ENCODE data around the gene LIPG. TPM values are rescaled to one million over a fixed set of nuclear protein-coding genes. Genes with fewer than 3 reads are reported as not detected.

LIPG gene
- total RNA-seq, 4 donors from 2014 or later = 0.12 to 13.9 (median 2.1) TPM

DNA sequence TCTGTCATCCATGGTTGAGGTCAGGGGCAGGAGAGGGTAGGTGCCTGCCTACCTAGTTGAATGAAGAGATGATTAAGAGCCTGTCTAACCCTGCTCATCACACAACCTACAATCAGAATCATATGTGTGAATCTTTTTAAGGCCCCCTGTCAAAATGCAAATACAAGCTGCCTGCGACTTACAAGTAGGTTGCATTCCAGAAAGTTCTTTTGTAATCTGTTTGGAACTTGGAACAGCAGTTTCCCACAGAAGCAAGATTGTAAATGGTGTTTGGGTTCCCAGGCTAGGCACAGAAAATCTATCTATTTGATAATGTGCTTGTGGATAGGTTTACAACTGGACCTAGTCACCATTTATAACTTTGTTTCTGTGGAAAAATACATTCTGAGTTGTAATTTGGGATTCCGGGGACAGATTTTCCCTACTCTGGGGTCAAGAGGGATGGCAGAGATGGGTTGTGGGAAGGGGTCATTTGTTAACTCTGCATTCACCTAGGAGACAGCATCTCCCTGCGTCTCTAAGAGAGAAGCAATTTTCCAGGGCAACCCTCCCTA lies 4.4 kb downstream of the LIPG start:
- H3K36me3 ChIP-seq = no peaks in the 10 kb centered on the region
- intact Hi-C loops (cut with DNase I) = loop anchor here (10.0 kb wide), 1 partner anchor 199 kb away; no protein-coding TSS in a partner anchor
- no peak overlapping the region for H3K27ac ChIP-seq
- peaks cover 15 to 34% (median 18%) of the 10 kb centered on the region in 3 donors for H3K4me1 ChIP-seq
- peaks cover under 1 to 57% (median 4%) of the 10 kb centered on the region in 4 donors for H3K27me3 ChIP-seq
- DNase-seq = no peak
- no peaks in the 10 kb centered on the region for H3K9me3 ChIP-seq
- WGBS, 2 donors = 86% methylated on average over 3 of the region's 3 CpGs
- no peak for TF ChIP-seq POLR2A (IDR thresholded peaks at IDR 0.05)
- TF ChIP-seq, protein P1, sequence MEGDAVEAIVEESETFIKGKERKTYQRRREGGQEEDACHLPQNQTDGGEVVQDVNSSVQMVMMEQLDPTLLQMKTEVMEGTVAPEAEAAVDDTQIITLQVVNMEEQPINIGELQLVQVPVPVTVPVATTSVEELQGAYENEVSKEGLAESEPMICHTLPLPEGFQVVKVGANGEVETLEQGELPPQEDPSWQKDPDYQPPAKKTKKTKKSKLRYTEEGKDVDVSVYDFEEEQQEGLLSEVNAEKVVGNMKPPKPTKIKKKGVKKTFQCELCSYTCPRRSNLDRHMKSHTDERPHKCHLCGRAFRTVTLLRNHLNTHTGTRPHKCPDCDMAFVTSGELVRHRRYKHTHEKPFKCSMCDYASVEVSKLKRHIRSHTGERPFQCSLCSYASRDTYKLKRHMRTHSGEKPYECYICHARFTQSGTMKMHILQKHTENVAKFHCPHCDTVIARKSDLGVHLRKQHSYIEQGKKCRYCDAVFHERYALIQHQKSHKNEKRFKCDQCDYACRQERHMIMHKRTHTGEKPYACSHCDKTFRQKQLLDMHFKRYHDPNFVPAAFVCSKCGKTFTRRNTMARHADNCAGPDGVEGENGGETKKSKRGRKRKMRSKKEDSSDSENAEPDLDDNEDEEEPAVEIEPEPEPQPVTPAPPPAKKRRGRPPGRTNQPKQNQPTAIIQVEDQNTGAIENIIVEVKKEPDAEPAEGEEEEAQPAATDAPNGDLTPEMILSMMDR (IDR thresholded peaks at IDR 0.05) = no peak
- H3K4me3 ChIP-seq = no peak overlapping the region

DNA sequence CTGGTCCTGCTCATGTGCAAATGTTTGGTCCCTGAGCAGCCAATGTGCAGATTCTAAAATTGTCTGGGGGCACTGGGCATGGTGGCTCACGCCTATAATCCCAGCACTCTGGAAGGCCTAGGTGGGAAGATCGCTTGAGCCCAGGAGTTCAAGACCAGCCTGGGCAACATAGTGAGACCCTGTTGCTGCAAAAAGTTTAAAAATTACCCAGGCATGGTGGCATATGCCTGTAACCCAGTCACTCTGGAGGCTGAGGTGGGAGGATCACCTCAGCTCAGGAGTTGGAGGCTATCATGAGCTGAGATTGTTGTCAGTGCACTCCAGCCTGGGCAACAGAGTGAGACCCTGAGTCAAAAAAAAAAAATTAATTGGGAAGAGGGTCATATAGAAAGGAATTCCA lies 5.1 kb downstream of the LIPG start:
- TF ChIP-seq, protein P1 (IDR thresholded peaks at IDR 0.05) = no peak
- no peak for TF ChIP-seq POLR2A (IDR thresholded peaks at IDR 0.05)
- Histone ChIP-seq H3K36me3 (no peaks in the 10 kb centered on the region), H3K27me3 (peaks cover 0 to 50% (median 3%) of the 10 kb centered on the region in 4 donors), H3K9me3 (no peaks in the 10 kb centered on the region), H3K4me1 (peaks cover 8 to 27% (median 13%) of the 10 kb centered on the region in 3 donors), H3K4me3 (no peak overlapping the region), H3K27ac (no peak overlapping the region)
- no peak for DNase-seq
- intact Hi-C loops (cut with DNase I) = loop anchor here (10.0 kb wide), 1 partner anchor 198 kb away; no protein-coding TSS in a partner anchor
- 82 to 100% methylated on average over 1 to 2 of the region's 2 CpGs for WGBS, 2 donors

DNA sequence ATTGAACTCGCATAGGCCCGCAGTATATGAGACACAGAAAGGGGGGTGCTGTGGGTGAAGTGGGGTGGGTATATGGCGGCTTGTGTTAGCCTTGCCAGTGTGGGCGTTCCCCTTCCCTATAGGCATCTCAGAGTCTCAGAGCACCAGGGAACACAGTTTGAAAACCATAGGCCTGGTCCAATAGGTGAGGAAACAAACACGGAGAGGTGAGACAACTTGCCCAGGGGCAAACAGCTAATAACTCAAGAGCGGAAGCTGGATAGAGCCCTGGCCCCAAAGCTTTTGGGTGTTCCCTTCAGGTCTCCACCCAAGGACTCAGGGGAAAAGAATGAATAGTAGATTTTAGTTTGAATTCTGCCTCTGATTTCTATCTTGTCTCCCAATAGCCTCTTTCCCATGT lies 7.9 kb downstream of the LIPG start:
- Histone ChIP-seq H3K4me1 (peaks cover 0 to 11% (median 0%) of the 10 kb centered on the region in 3 donors), H3K27ac (no peak overlapping the region), H3K36me3 (no peaks in the 10 kb centered on the region), H3K27me3 (peaks cover 0 to 23% (median 0%) of the 10 kb centered on the region in 4 donors), H3K9me3 (no peaks in the 10 kb centered on the region), H3K4me3 (no peak overlapping the region)
- no peak for TF ChIP-seq POLR2A (IDR thresholded peaks at IDR 0.05)
- TF ChIP-seq, protein P1 (IDR thresholded peaks at IDR 0.05) = no peak
- no peak for DNase-seq
- 42 to 51% methylated on average over 6 of the region's 6 CpGs for WGBS, 2 donors
- intact Hi-C loops (cut with DNase I) = loop anchor here (10.0 kb wide), 1 partner anchor 195 kb away; no protein-coding TSS in a partner anchor

DNA sequence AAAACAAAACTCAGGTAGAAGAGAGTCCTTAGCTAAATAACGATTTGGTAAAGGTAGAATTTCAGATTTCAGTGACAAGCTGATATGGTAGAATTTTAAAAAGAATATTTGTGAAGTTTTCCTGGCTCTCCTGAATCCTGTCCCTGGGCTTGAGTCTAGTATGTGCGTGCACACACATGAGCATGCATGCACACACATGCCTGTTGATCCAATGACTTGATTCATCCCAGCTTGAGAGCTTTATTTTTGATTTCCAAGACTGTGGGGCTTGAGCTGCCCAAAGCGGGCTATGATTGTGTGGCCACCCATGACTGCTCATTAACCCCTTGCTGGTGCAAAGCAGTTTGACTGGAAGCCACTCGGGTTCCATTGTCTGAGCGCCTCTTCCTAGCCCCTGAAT lies 9.0 kb downstream of the LIPG start:
- Histone ChIP-seq H3K27ac (no peak overlapping the region), H3K9me3 (no peaks in the 10 kb centered on the region), H3K27me3 (peaks cover 0 to 12% (median 0%) of the 10 kb centered on the region in 4 donors), H3K4me1 (peaks cover 0 to 11% (median 0%) of the 10 kb centered on the region in 3 donors), H3K36me3 (no peaks in the 10 kb centered on the region), H3K4me3 (no peak overlapping the region)
- no peak for DNase-seq
- intact Hi-C loops (cut with DNase I) = no loop called here
- 72 to 75% methylated on average over 5 of the region's 5 CpGs for WGBS, 2 donors
- TF ChIP-seq POLR2A (IDR thresholded peaks at IDR 0.05) = no peak
- TF ChIP-seq, protein P1 (IDR thresholded peaks at IDR 0.05) = no peak

DNA sequence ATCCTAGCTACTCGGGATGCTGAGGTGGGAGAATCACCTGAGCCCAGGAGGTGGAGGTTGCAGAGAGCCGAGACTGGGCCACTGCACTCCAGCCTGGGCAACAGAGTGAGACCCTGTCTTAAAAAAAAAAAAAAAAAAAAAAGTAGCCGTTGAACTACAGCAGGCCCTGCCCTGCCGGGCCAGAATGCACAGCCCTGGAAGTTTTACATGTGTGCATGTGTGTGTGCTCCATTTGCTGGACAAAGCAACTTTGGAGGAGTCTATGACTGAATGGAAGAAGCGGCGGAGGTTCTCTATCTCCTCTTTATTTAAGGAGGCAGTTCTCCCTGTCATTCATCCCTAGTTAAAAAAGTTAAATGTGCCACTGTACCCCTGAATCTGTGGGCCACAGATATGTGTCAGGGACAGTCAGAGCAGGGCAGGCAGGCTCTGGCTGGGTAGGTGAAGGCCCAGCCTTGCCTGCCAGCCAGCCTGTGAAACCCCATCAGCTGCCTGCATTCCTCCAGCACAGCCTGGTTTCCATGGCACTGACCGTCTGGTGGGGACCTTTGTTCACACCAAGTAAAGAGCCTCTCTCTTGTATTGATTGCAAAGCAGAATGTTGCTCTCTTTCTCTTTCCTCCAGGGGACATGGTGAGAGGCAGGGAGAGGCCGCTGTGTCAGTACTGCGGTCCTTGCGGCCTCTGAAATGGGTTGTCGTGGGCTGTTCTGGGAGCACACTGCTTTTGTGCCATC lies 10.9 kb downstream of the LIPG start:
- Histone ChIP-seq H3K27ac (no peak overlapping the region), H3K36me3 (no peaks in the 10 kb centered on the region), H3K27me3 (no peaks in the 10 kb centered on the region), H3K4me1 (peaks cover 0 to 11% (median 0%) of the 10 kb centered on the region in 3 donors), H3K4me3 (no peak overlapping the region), H3K9me3 (no peaks in the 10 kb centered on the region)
- intact Hi-C loops (cut with DNase I) = no loop called here
- TF ChIP-seq POLR2A (IDR thresholded peaks at IDR 0.05) = no peak
- TF ChIP-seq, protein P1 (IDR thresholded peaks at IDR 0.05) = no peak
- 79 to 87% methylated on average over 7 to 11 of the region's 11 CpGs for WGBS, 2 donors
- DNase-seq = no peak

Data from esophagus squamous epithelium (tissue), 5 donors.